H1 (cell line): ENCODE measurements around the gene MELTF.

ENCODE experiments used
- CEBPB ChIP-seq: IDR thresholded peaks from 2 replicates; pipeline ENCODE4 v1.6.1; 2012; ENCODE audit warnings: low read depth, low read length
- EP300 ChIP-seq, 2 experiments: IDR thresholded peaks; 1 replicate in 1 of 2; 2 replicates in 1 of 2; pipeline ENCODE4 v1.6.1; 2011 to 2012; ENCODE audit warnings: low read depth in 2 of 2, low read length in 2 of 2, mild to moderate bottlenecking in 2 of 2, borderline replicate concordance in 1 of 2, inconsistent platforms in 1 of 2, moderate library complexity in 1 of 2
- EZH2 ChIP-seq: fragments of 200-600 bp; sonication (generic); IDR thresholded peaks from 2 replicates; pipeline ENCODE4 v1.7.1; 2012; ENCODE audit warnings: low read depth, mild to moderate bottlenecking, moderate library complexity, low read length, inconsistent platforms; ENCODE audit not compliant: severe bottlenecking
- GABPA ChIP-seq: IDR thresholded peaks from 2 replicates; pipeline ENCODE4 v1.6.1; 2011; ENCODE audit warnings: mild to moderate bottlenecking, low read length, moderate library complexity, borderline replicate concordance; ENCODE audit not compliant: insufficient read depth
- KDM5A ChIP-seq: fragments of 200-600 bp; IDR thresholded peaks from 2 replicates; pipeline ENCODE4 v1.7.1; 2012; ENCODE audit warnings: mild to moderate bottlenecking, low read length, inconsistent platforms, mixed read lengths
- PHF8 ChIP-seq: fragments of 200-600 bp; sonication (generic); conservative IDR thresholded peaks from 2 replicates; pipeline ENCODE4 v1.7.1; 2012; ENCODE audit warnings: low read depth, mild to moderate bottlenecking, inconsistent platforms, low read length, moderate library complexity
- POLR2AphosphoS5 ChIP-seq: IDR thresholded peaks from 2 replicates; pipeline ENCODE4 v1.6.1; 2011; ENCODE audit warnings: low read depth, low read length
- RAD21 ChIP-seq, 2 experiments: IDR thresholded peaks in 1 of 2; conservative IDR thresholded peaks in 1 of 2; 2 replicates each; pipeline ENCODE4 v1.6.1; 2011; ENCODE audit warnings: low read depth in 2 of 2, low read length in 2 of 2, improper control_type of control experiment in 1 of 2, inconsistent platforms in 1 of 2, mild to moderate bottlenecking in 1 of 2, moderate library complexity in 1 of 2
- SP1 ChIP-seq: IDR thresholded peaks from 2 replicates; pipeline ENCODE4 v1.6.1; 2011; ENCODE audit warnings: low read depth, low read length
- SUZ12 ChIP-seq: fragments of 200-600 bp; sonication (generic); IDR thresholded peaks from 2 replicates; pipeline ENCODE4 v1.6.1; 2012; ENCODE audit warnings: mild to moderate bottlenecking, inconsistent platforms, low read length, moderate library complexity, mixed read lengths
- YY1 ChIP-seq: IDR thresholded peaks from 2 replicates; pipeline ENCODE4 v1.6.1; 2011; ENCODE audit warnings: low read depth, mild to moderate bottlenecking, low read length
- TF ChIP-seq, protein P1 (sequence below), 3 experiments: IDR thresholded peaks; 1 replicate in 2 of 3; 2 replicates in 1 of 3; pipeline versions ENCODE4 v1.5.1 to v1.6.1; 2011; ENCODE audit warnings: low read length in 3 of 3, mild to moderate bottlenecking in 3 of 3, inconsistent platforms in 2 of 3, low read depth in 1 of 3, moderate library complexity in 1 of 3; ENCODE audit not compliant: insufficient read depth in 1 of 3; ENCODE audit errors: control extremely low read depth in 1 of 3
- TF ChIP-seq, protein P2 (sequence below): IDR thresholded peaks from 2 replicates; pipeline ENCODE4 v1.6.1; 2011; ENCODE audit warnings: low read length, improper control_type of control experiment
- TF ChIP-seq, protein P3 (sequence below): IDR thresholded peaks from 2 replicates; pipeline ENCODE4 v1.6.1; 2012; ENCODE audit warnings: inconsistent platforms

DNA sequence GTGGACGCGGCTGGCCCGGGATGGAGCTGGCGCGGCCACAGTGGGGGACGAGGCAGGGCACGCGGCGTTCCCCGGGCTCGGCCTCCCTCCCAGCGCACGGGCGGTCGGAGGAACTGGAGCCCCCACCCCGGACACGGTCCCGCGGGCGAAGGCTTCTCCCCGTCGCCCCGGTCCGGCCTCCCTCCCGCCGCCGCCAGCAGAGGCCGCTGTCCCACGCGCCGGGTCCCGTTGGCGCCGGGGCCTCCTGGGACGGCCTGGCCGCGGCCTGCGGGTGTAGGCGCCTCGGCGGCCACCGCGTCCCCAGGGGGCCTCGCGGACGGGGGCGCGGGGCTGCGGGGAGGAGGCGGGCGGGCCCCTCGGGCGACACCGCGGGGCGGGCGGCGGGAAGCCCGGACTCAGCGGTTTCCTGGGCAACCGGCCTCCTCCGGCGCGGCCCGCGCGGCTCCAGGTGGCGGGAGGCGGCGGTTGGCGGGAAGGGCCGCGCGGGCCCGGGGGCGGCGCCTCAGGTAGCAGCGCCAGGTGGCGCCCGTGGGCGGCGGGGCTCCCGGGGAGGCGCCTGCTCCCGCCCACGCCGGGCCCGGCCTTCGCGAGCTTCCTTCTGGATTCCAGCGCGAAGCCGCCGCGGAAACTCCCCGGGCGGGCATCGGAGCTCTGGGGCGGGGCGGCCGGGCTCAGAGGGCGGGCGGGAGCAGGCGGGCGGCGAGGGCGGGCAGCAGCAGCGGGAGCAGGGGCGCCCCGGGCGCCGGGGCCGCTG, 26.7 kb downstream of the MELTF start:
- TF ChIP-seq, protein P1, sequence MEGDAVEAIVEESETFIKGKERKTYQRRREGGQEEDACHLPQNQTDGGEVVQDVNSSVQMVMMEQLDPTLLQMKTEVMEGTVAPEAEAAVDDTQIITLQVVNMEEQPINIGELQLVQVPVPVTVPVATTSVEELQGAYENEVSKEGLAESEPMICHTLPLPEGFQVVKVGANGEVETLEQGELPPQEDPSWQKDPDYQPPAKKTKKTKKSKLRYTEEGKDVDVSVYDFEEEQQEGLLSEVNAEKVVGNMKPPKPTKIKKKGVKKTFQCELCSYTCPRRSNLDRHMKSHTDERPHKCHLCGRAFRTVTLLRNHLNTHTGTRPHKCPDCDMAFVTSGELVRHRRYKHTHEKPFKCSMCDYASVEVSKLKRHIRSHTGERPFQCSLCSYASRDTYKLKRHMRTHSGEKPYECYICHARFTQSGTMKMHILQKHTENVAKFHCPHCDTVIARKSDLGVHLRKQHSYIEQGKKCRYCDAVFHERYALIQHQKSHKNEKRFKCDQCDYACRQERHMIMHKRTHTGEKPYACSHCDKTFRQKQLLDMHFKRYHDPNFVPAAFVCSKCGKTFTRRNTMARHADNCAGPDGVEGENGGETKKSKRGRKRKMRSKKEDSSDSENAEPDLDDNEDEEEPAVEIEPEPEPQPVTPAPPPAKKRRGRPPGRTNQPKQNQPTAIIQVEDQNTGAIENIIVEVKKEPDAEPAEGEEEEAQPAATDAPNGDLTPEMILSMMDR (IDR thresholded peaks at IDR 0.05; ENCODE audit: control extremely low read depth in 1 of 3, insufficient read depth in 1 of 3, low read depth in 1 of 3, low read length in 3 of 3) = peak in 2 of 3 experiments; percentile 61 to 66; a peak in 3 of 4 replicates
- TF ChIP-seq GABPA (no peak), RAD21 (IDR thresholded peaks at IDR 0.05 in 1 of 2, conservative IDR thresholded peaks at IDR 0.05 in 1 of 2; ENCODE audit: low read depth in 2 of 2, low read length in 2 of 2) (peak; percentile 30 to 69), KDM5A (no peak), CEBPB (no peak), YY1 (no peak), PHF8 (0 out of 2 replicates have a peak, but pooled peaks have one; percentile 36), POLR2AphosphoS5 (no peak), SUZ12 (no peak), EZH2 (no peak), SP1 (no peak), EP300 (IDR thresholded peaks at IDR 0.05; ENCODE audit: borderline replicate concordance in 1 of 2, low read depth in 2 of 2, low read length in 2 of 2) (peak in 1 of 2 experiments; percentile 42; a peak in 1 of 3 replicates)
- TF ChIP-seq, protein P2, sequence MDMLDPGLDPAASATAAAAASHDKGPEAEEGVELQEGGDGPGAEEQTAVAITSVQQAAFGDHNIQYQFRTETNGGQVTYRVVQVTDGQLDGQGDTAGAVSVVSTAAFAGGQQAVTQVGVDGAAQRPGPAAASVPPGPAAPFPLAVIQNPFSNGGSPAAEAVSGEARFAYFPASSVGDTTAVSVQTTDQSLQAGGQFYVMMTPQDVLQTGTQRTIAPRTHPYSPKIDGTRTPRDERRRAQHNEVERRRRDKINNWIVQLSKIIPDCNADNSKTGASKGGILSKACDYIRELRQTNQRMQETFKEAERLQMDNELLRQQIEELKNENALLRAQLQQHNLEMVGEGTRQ = no peak
- TF ChIP-seq, protein P3, sequence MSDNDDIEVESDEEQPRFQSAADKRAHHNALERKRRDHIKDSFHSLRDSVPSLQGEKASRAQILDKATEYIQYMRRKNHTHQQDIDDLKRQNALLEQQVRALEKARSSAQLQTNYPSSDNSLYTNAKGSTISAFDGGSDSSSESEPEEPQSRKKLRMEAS = peak; percentile 27; the same call in 1 of the 2 replicates
